Astrocyte of the cerebellum (primary cell): ENCODE results near the gene OR10H3.

Experiments used
- DNase-seq: peaks from one replicate; pipeline ENCODE4 v3.0.0-alpha.2; 2011; ENCODE audit warnings: low read depth
- H3K4me3 ChIP-seq: 2 replicates; pipeline ENCODE4 v1.5.1; 2011; ENCODE audit warnings: mild to moderate bottlenecking, low read depth, low read length, moderate library complexity
- CTCF ChIP-seq: IDR thresholded peaks from 2 replicates; pipeline ENCODE4 v1.5.1; 2012; ENCODE audit warnings: low read length, low read depth, moderate library complexity, mild to moderate bottlenecking; ENCODE audit errors: missing control alignments
- in situ Hi-C: cut with HindIII; loops from 2 replicates; pipeline ENCODE4 v1.10.0; 2017; ENCODE audit warnings: low sequenced_read_pairs

OR10H3 gene

GRCh38 chr19:15737722-15738121 is at the start of gene OR10H3:
Gene OR10H3 (plus strand): TSS chr19:15737985. CDS start chr19:15741393, 3,408 bp downstream.
- DNase-seq, result no peak
- no peak for TF ChIP-seq CTCF
- H3K4me3 ChIP-seq, result no peak within 1 kb of the TSS
- in situ Hi-C loops, result no loop called here

GRCh38 chr19:15696654-15697194 is 41.1 kb upstream of the OR10H3 start:
- no peak for DNase-seq
- no peak overlapping the region for H3K4me3 ChIP-seq
- in situ Hi-C loops, result no loop called here
- TF ChIP-seq CTCF, result no peak

- in situ Hi-C loops, result no loop called here
- TF ChIP-seq CTCF, result no peak
- no peak overlapping the region for H3K4me3 ChIP-seq
- DNase-seq, result no peak
These were observed 35.8 kb upstream of the OR10H3 start for GRCh38 chr19:15701757-15702533.

- TF ChIP-seq CTCF, result no peak
- in situ Hi-C loops, result no loop called here
- DNase-seq, result no peak
These were observed 35.3 kb upstream of the OR10H3 start for GRCh38 chr19:15702534-15702930.

GRCh38 chr19:15714638-15715037 is 23.1 kb upstream of the OR10H3 start:
- TF ChIP-seq CTCF, result no peak
- in situ Hi-C loops, result no loop called here
- no peak for DNase-seq
- H3K4me3 ChIP-seq, result no peak overlapping the region

More at GRCh38 chr19:15702534-15702930, 35.3 kb upstream of the OR10H3 start:
- H3K4me3 ChIP-seq, result no peak overlapping the region

- DNase-seq, result no peak
- in situ Hi-C loops, result no loop called here
- H3K4me3 ChIP-seq, result no peak overlapping the region
- TF ChIP-seq CTCF, result no peak
These were observed 22.1 kb upstream of the OR10H3 start for GRCh38 chr19:15715642-15716041.
